Stimulated activated CD8-positive, alpha-beta memory T cell treated with anti-CD3 and anti-CD28 coated beads, Interleukin-12 subunit alpha, Interleukin-12 subunit beta, amount 100 ng/mL, for 24 hours (primary cell): ENCODE results near the gene TROAP.
"Not testable (repeated sequence)": the region's sequence is repeated elsewhere in the genome, so short reads cannot be mapped to it uniquely, and the experiment has no call there.

Source experiments
- DNase-seq: peaks from one replicate; pipeline ENCODE4 v3.0.0-alpha.2; 2020; ENCODE audit errors: extremely low read depth

The TROAP gene

DNA sequence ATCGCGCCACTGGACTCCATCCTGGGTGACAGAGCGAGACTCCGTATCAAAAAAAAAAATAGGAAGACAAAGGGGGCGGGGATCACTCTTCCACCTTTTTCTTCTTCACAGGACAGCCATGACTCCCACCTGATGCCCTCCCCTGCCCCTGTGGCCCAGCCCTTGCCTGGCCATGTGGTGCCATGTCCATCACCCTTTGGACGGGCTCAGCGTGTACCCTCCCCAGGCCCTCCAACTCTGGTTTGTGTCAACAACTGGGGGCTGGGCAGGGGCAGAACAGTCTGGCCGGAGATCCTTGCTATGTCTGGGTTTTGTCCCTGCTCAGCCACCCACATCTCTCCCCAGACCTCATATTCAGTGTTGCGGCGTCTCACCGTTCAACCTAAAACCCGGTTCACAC lies 5.8 kb downstream of the TROAP start:
- DNase-seq: no peak

DNA sequence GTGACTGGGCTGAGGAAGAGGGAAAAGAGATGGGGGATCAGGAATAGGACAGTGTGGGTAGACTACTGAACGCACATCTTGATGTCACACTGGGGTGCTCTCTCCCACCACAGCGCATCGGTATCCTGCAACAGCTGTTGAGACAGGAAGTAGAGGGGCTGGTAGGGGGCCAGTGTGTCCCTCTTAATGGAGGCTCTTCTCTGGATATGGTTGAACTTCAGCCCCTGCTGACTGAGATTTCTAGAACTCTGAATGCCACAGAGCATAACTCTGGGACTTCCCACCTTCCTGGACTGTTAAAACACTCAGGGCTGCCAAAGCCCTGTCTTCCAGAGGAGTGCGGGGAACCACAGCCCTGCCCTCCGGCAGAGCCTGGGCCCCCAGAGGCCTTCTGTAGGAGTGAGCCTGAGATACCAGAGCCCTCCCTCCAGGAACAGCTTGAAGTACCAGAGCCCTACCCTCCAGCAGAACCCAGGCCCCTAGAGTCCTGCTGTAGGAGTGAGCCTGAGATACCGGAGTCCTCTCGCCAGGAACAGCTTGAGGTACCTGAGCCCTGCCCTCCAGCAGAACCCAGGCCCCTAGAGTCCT lies 7.1 kb downstream of the TROAP start:
- DNase-seq: no peak

DNA sequence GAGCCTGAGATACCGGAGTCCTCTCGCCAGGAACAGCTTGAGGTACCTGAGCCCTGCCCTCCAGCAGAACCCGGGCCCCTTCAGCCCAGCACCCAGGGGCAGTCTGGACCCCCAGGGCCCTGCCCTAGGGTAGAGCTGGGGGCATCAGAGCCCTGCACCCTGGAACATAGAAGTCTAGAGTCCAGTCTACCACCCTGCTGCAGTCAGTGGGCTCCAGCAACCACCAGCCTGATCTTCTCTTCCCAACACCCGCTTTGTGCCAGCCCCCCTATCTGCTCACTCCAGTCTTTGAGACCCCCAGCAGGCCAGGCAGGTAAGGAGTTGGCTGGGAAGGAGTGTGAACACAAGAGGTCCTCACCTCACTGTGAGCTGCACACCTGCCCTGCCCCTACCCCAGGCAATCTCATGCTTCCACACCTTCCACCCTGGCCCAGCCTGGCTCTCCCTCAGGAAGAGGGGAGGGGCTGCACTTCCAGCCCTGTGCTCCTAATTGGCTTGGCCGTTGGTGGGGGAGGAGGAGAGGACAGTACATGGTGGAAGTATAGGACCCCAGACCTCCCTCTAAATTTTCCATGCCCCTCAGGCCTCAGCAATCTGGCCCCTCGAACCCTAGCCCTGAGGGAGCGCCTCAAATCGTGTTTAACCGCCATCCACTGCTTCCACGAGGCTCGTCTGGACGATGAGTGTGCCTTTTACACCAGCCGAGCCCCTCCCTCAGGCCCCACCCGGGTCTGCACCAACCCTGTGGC lies 7.8 kb downstream of the TROAP start:
- no peak for DNase-seq

DNA sequence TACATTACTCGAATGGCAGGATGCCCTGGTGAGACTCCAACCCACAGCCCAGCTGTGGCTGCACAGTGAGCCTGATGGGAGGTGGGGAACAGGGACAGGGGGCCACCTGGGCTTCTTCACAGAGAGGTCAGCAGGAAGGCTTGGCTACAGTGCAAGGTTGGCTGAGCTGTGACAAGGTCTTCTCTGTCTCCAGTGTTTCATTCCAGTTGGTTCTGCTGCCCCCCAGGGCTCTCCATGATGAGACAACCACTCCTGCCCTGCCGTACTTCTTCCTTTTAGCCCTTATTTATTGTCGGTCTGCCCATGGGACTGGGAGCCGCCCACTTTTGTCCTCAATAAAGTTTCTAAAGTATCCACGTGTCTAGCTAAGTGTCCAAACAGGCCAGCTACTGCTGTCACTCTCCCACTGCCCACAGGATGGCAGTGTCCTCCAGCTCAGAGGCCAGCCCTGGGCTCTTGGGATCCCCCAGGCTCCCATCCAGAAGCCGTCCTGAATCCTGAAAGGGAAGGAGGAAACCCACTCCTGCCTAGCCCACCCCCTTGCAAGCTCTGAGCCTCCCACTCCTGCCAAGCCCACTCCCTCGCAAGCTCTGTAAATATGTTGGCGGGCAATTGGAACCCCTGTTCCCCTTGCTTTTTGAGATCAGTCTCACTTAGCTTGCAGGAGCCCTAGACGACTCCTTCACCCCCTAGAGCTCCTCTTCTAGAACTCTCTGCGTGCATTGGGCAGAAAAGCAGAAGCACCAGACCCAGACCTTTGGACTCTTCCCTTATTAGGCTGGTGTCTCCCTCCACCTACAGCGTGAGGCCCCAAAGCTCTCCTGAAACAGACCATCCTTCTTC lies 8.5 kb downstream of the TROAP start:
- DNase-seq: no peak

DNA sequence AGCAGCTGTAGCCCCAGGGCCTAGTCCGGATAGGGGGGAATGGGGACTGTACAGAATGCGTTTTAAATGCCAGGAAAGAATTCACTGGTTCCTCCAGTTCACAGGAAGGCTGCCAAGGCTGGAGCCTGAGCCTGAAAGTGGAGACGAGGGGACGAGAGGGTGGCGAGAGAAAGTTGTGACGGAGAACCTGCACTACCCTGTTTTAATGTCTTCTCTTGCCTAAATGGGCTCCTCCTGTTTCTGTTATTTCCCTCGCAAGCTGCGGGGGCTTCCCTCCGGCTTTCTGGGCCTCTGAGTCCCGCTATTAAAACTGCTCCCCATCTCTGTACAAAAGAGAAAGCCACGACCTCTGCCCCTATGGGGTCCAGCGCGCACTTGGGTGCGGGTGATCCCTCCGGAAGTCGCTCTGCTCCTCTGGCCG lies 9.4 kb downstream of the TROAP start:
- DNase-seq: no peak

DNA sequence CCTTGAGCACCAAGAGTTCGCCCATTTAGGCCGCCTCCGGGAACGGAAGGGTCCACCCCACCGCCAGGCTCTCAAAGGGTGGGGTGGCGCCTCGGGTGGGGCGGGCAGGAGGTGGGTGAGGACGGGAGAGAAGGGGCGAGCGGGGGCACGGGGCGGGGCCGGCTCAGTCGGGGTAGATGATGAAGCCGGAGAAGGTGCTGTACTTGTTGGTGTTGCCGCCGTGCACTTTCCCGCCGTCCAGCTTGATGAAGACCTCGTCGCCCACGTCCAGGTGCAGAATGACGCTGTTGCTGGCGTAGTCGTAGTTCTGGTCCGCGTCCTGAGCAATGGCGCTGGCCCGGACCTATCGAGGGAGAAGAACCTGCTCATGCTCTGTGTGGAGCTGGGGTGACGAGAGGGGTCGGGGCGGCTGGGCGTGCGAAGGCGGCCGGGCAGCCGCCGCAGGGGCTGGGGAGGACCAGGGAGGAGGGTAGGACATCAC lies 9.9 kb downstream of the TROAP start:
- no peak for DNase-seq

DNA sequence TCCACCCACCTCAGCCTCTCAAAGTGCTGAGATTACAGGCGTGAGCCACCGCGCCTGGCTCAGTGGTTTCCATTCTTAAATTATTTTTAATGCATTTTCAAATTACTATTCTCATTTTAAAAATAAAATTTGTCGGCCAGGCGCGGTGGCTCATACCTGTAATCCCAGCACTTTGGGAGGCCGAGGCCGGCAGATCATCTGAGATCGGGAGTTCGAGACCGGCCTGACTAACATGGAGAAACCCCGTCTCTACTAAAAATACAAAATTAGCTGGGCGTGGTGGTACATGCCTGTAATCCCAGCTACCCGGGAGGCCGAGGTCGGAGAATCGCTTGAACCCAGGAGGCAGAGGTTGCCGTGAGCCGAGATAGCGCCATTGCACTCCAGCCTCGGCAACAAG lies 10.7 kb downstream of the TROAP start:
- not testable (repeated sequence) for DNase-seq

DNA sequence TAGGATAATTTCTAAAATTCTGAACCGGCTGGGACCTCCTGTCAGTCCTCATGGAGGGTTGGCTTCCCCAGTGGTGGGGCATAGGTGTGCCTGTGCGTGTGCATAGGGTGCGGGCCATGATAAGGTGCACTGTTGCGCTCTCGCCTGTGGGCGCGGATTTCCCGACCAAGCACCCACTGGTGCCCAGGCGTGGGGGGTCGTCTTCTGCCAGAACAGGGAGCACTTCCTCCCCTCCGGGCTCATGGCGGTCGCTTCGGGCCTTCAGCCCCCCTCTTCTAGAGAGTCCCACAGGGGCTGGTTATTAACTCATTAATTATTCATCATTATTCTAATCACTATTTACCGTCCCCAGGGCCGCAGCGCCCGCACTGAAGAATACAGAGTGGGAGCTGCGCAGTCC lies 11.2 kb downstream of the TROAP start:
- DNase-seq: no peak

DNA sequence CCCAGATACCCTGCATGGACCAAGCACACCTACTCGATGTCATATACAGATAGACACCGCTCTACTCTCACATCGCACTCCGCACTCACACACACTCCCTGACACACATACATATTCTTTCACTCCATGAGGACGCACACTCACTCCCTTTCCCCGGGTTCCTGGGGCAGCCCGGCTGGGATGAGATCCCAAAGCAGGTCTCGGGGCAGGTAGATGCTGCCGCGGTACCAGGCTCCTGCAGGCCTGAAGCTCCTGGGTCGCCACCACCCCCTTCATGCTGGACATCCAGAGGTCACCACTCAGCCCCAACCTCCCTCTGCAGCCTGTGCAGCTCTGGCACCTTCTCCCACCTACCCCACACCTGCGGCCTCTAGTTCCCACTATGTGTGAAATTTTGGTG lies 11.6 kb downstream of the TROAP start:
- no peak for DNase-seq

DNA sequence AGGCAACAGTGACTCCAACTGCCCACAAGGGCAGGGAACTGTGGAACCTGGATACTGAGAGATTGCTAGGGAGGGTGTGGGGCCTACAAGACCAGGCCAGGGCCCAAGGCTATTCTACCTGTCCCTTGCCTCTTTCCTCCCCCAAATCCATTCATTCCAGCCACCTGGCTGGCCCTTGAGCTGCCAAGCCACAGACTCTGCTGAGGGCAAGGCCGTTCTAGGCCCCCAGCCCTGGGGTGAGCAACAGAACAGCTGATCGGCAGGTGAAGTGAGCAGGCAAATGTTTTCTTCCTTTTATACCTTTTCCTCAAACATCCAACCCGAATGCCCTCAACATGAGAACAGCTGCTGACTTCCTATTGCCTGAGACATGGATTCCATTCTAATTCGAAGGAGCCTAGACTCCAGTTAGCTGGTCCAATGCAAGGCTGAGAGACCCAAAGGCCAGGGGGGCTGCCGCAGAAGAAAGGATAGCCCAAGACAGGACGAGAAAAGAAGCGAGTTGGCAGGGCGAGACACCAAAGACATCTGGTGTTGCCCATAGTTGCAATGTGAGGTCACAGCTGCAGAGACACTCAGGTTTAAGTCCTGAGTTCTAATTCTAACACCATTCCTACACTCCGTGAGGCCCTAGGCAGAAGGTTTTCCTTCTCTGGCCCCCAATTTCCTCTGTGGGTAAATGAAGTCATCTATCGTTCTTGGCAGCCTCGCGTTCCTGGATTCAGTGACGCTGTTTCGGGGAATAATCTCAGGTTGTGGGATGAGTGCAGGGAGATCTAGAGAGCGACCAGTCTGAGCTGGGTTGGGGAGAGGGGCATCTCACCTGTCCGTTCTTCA lies 12.3 kb downstream of the TROAP start:
- DNase-seq: no peak

DNA sequence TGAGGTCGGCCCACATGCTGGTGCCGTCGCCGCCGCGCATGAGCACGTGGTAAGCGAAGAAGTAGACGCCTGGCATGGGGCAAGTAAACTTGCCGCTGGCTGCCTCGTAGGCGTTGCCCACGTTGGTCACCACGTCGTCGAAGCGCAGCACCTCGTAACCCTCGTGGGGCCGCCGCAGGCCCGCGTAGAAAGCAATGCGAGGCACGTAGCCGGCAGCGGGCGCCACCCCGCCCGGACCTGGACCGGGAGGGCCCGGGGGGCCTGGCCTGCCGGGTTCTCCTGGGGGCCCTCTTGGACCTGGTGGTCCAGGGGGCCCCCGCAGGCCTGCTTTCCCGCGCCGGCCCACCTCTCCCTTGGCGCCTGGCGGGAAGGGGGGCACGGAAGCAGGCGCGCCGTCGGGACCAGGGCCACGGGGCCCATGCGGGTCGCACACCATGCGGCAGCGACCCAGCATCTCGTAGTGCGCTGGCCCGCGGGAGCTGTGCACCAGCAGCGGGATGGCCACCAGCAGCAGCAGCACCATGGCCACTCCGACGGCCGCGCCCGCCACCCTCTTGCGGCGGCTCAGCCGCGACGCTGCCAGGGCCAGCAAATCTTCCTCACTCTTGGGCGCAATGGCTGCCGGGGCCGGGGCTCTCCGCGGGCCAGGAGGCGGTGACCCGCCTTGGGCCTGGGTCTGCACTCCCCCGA lies 13.0 kb downstream of the TROAP start:
- DNase-seq: no peak

DNA sequence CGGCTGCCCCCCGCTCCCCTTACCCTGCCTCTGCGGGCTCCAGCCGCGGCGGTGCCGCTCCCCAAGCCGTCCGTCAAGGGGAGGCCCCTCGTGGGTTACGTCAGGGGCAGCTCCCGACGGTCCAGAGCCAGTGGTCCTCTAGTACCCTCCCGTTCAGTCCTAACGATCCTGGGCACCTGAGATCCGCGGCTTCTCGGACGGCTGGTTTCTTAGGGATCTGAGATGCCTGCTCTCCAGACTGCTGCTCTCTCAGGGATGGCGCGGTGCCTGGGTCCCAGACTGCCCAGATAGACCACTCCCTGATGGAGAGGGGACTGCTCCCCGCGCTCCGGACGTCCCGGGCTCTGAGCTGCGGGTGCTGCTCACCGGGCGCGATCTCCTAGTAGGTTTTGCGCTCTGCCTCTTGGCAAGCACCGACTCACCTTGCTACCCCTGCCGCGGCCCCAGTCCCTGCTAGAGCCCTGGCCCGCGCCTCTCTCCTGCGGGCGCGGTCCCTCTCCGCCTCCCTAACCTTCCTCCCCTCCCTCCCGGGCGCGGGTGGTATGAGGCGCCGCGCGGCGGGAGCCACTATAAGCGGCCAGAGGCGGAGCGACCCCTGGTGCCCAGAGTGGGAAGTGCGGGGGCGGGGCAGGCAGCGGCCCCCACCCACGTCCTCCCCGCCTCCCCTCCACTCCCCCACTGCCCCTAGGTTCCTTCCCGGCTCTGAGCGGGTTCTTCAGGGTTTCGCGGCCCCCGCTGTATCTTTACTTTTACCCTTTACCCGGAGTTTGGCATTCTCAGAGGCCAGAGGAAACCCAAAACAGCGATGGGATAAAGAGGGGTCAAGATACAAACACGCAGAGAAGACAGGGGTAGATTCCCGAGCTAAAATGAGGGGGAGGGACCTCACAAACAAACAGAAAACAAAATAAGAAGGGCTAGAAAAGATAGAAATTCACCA lies 13.9 kb downstream of the TROAP start, which contains the start of gene C1QL4:
C1QL4 (minus strand) TSS at position 544 of the 940 bp plus-strand sequence. CDS start 711 bp downstream, outside the sequence.
- DNase-seq: peak; percentile 68

DNA sequence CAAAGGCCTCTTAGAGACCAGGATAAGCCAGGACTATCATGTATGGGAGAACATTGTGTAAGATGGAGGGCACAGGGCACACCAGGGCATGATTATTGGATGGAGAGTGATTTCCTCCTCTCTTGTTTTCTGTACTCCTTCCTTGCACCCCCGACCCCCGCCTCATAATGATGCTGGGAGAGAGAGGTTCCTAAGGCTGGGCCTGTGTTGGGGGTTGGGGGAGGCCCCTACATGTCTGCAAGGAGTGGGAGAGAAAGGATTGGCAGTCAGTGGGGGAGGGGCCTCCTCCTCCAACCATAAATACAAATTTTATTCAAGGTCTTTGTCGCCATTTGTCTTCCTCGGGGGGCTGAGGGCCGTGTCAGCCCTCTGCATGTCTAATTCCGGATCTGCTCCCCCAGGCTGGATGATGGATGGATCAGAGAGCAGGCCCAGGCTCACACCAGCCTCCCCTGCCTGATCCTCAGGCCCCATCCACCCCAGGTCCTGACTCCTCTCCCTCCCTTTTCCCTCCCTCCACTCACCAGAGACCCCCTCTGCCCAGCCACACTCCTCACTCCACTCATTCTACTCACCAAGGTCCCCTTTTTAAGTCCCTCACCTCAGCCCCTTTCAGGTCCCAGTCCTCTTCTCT lies 15.9 kb downstream of the TROAP start:
- no peak for DNase-seq

DNA sequence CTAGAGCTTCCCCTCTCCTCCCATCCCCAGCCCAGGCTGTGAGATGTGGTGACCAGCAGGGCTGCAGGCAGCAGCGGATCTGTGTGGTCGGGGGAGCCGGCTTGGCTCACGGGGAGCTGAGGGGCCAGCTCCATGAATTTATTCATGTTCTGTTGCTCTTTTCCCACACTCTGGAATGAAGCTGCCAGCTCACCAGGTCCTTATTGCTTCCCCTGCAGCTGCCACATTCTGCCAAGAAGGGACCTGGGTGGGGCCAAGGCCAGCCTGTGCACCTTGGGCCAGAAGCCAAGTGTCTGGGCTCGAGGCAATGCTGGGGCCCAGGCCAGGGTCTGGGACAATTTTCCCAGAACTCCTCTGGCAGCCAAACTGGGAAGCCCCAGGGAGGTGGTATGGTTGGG lies 16.4 kb downstream of the TROAP start:
- no peak for DNase-seq

DNA sequence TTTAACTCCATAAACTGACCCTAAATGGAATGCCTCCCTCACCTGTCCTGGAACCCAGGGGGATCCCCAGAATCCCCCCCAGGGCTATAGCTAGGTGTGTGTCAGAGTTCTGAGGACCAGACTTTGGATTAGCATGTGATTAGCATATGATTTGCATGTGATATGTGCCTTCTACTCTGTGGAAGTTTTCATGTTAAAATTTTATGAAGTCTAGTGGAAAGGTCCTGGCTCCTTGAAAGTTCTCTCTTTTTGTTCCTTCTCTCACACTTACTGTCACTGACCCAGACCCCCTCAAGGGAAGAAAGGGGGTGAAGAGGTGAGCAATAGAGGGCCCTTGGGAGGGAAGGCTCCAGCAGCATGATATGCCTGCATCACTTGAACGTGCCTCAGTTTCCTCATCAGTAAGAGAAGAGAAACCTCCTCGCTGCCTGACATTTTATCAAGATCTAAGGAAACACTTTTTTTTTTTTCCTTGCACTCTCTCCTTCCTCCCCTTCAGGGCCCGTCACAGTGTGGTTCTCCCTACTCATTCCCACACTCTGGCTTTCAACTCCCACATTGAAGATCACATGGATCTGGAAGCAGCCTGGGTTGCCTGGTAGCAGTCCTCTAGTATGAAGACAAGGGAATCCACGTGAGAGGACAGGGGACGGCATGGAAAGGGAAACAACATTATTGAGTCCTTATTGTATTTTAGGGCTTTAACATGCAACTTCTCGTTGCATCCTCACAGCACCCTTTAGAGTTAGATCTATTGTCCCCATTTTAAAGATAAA lies 17.2 kb downstream of the TROAP start:
- no peak for DNase-seq

DNA sequence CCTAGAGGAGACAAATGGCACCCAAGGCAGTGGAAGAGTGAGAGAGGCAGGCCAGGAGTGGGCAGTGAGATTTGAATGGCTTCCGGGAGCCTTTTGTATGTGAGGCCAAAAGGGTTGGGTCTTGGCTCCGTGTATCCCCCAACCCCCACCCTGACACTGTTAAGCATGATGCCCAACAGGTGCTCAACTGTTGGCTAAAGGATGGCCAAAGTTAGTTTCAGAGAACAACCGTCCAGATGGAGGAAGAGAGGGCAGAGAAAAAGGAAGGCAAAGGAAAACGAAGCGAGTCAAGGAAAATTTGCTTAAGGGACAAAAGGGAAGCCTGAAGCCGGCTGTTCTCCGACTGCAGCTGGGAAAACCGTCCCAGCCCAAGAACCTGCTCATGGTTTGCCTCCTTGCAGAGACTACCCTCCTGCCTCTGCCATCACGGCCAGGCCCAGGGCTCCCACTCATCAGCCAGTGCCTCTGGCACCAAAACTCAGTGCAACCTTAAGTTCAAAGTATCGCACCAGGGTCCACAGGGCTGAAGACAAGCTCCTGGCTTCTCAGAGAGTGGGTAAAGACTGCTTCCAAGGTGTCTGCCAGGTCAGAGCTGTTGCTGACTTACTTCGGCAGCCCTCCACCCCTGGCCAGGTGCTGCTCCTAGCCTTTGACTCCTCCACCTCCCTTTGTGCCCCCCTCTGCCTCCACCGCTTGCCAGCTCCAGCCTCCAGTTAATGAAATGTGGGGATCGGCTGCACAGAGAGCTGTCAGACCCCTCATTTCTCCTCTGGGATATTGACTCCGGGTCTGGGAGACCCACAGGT lies 18.1 kb downstream of the TROAP start:
- no peak for DNase-seq

DNA sequence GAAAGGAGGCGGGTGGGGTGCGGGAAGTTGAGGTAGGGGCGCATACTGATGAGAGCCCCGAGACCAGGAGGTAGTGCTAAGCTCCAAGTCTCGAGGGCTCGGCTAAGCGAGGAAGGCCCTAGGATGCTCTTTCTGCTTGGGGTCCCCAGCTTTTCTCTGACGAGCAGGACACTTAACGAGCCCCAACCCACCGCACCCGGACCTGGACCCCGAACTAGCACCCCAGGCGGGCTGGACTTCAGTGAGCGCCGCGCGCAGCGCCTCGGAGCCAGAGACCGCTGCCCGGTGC lies 18.7 kb downstream of the TROAP start:
- DNase-seq: no peak
